ENCODE results near the gene INHBB. TPM values are rescaled to one million over a fixed set of nuclear protein-coding genes. Genes with fewer than 3 reads are reported as not detected.

INHBB gene
- total RNA-seq, 6 donors from 2014 or later = 2.3 to 12.4 (median 8.0) TPM

DNA sequence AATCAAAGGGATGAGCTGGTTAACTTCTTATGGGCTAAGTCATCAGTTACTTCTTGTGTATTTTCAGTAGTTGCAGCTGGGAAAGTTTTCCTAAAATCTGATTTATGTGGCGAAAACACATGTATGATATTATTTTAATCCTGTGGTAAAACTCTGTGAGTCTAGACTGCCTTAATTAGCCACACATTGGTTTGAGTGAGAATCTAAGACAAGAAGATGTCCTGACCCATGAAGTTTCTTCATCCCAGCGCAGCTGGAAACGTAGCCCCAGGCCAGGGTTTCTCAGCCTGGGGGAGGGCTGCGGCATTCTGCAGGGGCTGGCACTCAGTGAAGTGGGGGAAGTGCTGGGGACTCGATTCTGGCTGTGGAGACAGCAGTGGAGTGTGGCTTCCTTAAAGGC, 44.7 kb upstream of the INHBB start:
- H3K27me3 ChIP-seq = no peaks in the 10 kb centered on the region
- H3K4me1 ChIP-seq = peaks cover 0 to 5% (median 0%) of the 10 kb centered on the region in 4 donors
- ATAC-seq (ENCODE audit: low FRiP score in 2 of 2) (no peak), DNase-seq (no peak)
- TF ChIP-seq CTCF (IDR thresholded peaks at IDR 0.05) (no peak), POLR2AphosphoS5 (IDR thresholded peaks at IDR 0.05) (no peak), POLR2A (IDR thresholded peaks at IDR 0.05) (no peak), EP300 (IDR thresholded peaks at IDR 0.05) (no peak)
- no peak overlapping the region for H3K4me3 ChIP-seq
- peaks cover 0 to 65% (median 17%) of the 10 kb centered on the region in 4 donors for H3K36me3 ChIP-seq
- 87 to 94% methylated on average over 5 of the region's 5 CpGs for WGBS, 2 donors
- no peaks in the 10 kb centered on the region for H3K9me3 ChIP-seq
- no peak overlapping the region for H3K27ac ChIP-seq

GRCh38 chr2:120302301-120302700, 43.6 kb upstream of the INHBB start:
- DNase-seq (no peak), ATAC-seq (ENCODE audit: low FRiP score in 2 of 2) (no peak)
- TF ChIP-seq POLR2AphosphoS5 (IDR thresholded peaks at IDR 0.05) (no peak), CTCF (IDR thresholded peaks at IDR 0.05) (no peak), EP300 (IDR thresholded peaks at IDR 0.05) (no peak), POLR2A (IDR thresholded peaks at IDR 0.05) (no peak)
- Histone ChIP-seq H3K4me1 (peaks cover 0 to 5% (median 0%) of the 10 kb centered on the region in 4 donors), H3K27ac (no peak overlapping the region), H3K36me3 (peaks cover 0 to 63% (median 14%) of the 10 kb centered on the region in 4 donors), H3K4me3 (no peak overlapping the region), H3K9me3 (no peaks in the 10 kb centered on the region), H3K27me3 (no peaks in the 10 kb centered on the region)
- 90 to 92% methylated on average over 12 of the region's 12 CpGs for WGBS, 2 donors

DNA sequence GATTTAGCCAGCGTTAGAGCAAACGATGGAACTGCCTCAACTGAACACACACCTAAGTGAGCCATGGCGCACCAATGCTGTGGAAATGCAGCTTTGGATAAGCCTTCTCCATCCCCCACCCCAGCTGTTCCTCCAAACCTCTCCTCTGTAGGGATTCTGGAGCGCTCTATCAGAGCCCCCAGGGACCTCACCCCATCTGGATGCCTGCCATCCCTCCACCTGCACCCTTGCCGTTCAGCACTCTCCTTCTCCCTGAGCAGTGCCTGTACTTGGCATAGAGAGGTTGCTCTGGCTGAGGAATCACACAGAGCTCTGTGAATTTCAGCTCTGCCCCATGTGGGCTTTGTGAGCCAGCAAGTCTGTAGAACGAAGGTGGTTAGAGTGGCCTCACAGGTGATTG, 42.8 kb upstream of the INHBB start:
- 81 to 85% methylated on average over 6 of the region's 6 CpGs for WGBS, 2 donors
- no peak for ATAC-seq (ENCODE audit: low FRiP score in 2 of 2)
- no peak overlapping the region for H3K4me3 ChIP-seq
- H3K36me3 ChIP-seq = peaks cover 0 to 54% (median 14%) of the 10 kb centered on the region in 4 donors
- no peaks in the 10 kb centered on the region for H3K27me3 ChIP-seq
- DNase-seq = no peak
- H3K4me1 ChIP-seq = peaks cover 0 to 5% (median 0%) of the 10 kb centered on the region in 4 donors
- TF ChIP-seq POLR2A (IDR thresholded peaks at IDR 0.05) (no peak), POLR2AphosphoS5 (IDR thresholded peaks at IDR 0.05) (no peak), EP300 (IDR thresholded peaks at IDR 0.05) (no peak), CTCF (IDR thresholded peaks at IDR 0.05) (no peak)
- no peaks in the 10 kb centered on the region for H3K9me3 ChIP-seq
- H3K27ac ChIP-seq = no peak overlapping the region

GRCh38 chr2:120305296-120305695, 40.6 kb upstream of the INHBB start:
- ATAC-seq (ENCODE audit: low FRiP score in 2 of 2) = no peak

More at GRCh38 chr2:120305296-120305695, 40.6 kb upstream of the INHBB start:
- Histone ChIP-seq H3K27me3 (no peaks in the 10 kb centered on the region), H3K4me1 (peaks cover 0 to 5% (median 0%) of the 10 kb centered on the region in 4 donors), H3K36me3 (peaks cover 0 to 34% (median 5%) of the 10 kb centered on the region in 4 donors), H3K27ac (no peak overlapping the region), H3K9me3 (no peaks in the 10 kb centered on the region), H3K4me3 (no peak overlapping the region)
- WGBS, 2 donors = 68 to 77% methylated on average over 6 of the region's 6 CpGs
- no peak for TF ChIP-seq POLR2AphosphoS5 (IDR thresholded peaks at IDR 0.05)
- TF ChIP-seq CTCF (IDR thresholded peaks at IDR 0.05) = no peak
- TF ChIP-seq POLR2A (IDR thresholded peaks at IDR 0.05) = no peak
- no peak for TF ChIP-seq EP300 (IDR thresholded peaks at IDR 0.05)
- DNase-seq = no peak
